Left renal cortex interstitium (tissue), 4 donors: ENCODE results near the gene LMNTD1. TPM values are rescaled to one million over a fixed set of nuclear protein-coding genes. Genes with fewer than 3 reads are reported as not detected.
"Not testable (repeated sequence)": the region's sequence is repeated elsewhere in the genome, so short reads cannot be mapped to it uniquely, and the experiment has no call there.

ENCODE experiments used
- DNase-seq, 4 donors: peaks; one replicate each; pipeline ENCODE4 v3.0.0-alpha.2; 2013; ENCODE audit warnings: low read depth in 4 of 4, low spot score in 2 of 4, missing footprints in 1 of 4
- polyA plus RNA-seq, 4 donors: library from polyadenylated mRNA; unstranded; fragments of 120-200 nt; gene quantifications; one replicate each; pipeline ENCODE4 v1.2.1, GENCODE V29; 2013; ENCODE audit not compliant: insufficient read length in 4 of 4

Gene LMNTD1
- polyA plus RNA-seq, 4 donors = 0.16 to 0.32 (median 0.21) TPM; not detected in 1

GRCh38 chr12:25436206-25437030 is 116.7 kb downstream of the LMNTD1 start:
- peak; percentile 21 to 73 (median 35) for DNase-seq

DNA sequence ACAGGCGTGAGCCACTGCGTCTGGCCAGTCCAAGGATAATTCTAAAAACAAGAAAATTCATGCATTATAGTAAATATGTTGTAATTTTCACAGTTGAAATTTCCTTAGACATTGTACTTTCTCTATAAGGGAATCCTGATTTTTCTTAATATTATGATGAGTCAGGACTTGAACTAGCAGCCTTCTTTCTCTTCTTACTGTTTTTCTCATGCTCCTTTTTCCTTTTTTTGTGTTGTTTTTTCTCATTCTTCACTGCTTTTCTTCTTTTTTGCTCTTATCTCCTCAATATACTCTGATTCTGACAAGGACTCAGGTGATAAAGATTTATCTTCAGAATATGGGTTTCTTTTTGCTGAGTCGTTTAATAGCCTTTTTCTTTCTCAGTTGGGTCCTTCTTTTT is 117.7 kb downstream of the LMNTD1 start:
- no peak for DNase-seq

GRCh38 chr12:25434515-25434914 is 118.6 kb downstream of the LMNTD1 start:
- no peak for DNase-seq

- DNase-seq = no peak
These were observed 119.3 kb downstream of the LMNTD1 start for GRCh38 chr12:25433581-25434325.

GRCh38 chr12:25433024-25433423 is 120.1 kb downstream of the LMNTD1 start:
- no peak for DNase-seq

DNA sequence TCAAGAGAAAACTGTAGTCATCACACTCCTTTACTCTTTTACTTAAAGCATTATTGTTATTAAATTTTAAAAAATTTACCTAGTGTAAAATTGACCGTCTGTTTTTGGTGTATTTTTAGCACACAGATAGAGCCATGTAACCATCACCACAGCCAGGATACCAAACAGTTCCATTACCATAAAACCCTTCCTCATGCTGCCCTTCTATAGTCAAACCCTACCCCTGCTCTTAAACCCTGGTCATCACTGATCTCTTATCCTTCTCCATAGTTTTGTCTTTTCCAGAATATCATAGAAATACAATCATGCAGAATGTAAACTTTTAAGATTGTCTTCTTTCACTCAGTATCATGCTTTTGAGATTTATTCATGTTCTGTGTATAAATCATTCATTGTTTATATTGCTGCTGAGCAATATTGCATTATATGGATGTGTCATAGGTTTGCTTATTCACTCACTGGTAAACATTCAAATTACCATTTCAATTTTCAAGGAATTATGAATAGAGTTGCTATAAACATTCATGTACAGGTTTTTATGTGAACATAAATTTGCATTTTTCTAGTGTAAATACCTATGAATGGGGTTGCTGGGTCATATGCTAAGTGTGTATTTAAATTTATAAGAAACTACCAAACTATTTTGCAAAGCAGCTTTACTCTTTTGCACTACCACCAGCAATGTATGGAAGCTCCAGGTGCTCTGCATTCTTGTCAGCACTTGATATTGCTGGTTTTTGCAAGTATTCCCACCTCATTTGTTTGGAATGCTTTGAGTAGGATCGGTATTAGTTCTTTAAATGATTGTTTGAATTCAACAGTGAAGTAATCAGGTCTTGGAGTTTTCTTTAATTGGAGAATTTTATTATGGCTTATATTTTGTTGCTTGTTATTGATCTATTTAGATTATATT is 125.5 kb downstream of the LMNTD1 start:
- no peak for DNase-seq

GRCh38 chr12:25426821-25427220 is 126.3 kb downstream of the LMNTD1 start:
- DNase-seq = not testable (repeated sequence)
